Stimulated activated CD4-positive, alpha-beta T cell treated with anti-CD3 and anti-CD28 coated beads, Interleukin-12 subunit alpha, Interleukin-12 subunit beta, amount 100 ng/mL, for 48 hours (primary cell): ENCODE data around the gene FAIM2.

Experiments
- DNase-seq, 3 donors: peaks; one replicate each; pipeline ENCODE4 v3.0.0-alpha.2; 2020; ENCODE audit warnings: low read depth in 2 of 3, low spot score in 1 of 3

The FAIM2 gene

DNA sequence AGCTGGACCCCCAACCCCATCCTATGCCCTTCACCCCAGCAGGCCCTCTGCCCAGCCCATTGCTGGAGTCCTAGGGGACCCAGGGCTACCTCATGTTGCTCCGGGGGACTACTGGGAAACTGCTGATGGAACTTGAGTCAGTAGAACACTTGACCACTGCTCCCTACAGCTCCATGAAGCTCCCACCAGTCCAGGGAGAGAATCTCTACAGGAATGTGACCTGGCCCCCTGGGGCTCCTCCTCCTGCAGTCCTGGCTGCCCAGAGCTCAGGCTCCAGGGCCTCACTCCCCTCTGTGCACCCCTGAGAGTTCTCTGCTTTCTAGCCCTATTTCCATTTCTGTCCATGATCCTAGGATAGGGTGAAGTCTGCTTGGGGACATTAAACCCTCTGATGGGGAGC is 36.0 kb upstream of the FAIM2 start:
- no peak for DNase-seq

DNA sequence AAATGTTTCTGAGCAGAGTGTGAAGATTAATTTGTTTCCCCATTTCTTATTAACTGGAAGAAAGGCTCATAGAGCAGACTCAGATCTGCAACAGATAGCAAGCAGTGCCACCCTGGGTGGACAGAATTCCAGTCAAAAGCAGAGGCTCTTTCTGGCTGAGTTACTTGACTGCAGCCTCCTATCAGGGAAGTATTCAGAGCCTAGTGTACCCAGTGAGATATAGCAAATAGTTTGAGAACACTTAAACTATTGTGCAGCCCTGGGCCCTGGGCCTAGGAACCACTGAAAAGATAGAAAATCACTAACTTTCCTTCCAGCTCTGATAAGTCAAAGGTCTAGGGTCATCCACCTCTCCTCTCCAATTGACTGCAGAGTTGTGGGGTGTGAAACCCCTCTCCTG is 35.6 kb upstream of the FAIM2 start:
- DNase-seq: no peak

DNA sequence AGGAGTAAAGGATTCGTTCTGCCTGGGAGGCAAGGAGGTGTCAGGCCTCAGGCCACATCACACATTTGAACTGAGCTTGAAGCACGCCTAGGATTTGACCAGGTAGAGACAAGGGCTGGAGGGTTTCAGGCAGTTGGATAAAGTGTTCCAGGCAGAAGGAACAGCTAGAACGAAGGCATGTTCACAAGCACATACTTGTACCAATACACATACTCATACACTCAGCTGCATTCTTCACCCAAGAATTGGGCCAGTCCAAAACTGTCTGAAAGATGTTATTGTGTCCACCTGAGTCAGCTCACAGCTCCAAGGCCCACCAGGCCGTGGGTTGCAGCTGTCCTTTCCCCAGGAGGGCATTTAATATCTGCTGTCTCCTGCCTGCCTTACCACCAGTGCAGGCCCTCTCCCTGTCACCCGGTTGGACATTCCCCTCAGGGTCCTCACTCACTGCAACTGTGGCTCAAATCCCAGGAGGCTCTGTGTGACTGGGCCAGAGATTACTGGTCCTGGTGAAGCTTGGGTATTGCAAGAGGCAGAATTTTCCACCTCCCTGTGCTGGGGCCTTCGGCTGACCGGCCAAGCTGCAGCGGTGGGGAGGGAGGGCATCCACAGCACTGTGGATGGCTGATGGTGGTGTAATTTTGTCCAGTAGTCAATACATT is 34.1 kb upstream of the FAIM2 start:
- DNase-seq: no peak

DNA sequence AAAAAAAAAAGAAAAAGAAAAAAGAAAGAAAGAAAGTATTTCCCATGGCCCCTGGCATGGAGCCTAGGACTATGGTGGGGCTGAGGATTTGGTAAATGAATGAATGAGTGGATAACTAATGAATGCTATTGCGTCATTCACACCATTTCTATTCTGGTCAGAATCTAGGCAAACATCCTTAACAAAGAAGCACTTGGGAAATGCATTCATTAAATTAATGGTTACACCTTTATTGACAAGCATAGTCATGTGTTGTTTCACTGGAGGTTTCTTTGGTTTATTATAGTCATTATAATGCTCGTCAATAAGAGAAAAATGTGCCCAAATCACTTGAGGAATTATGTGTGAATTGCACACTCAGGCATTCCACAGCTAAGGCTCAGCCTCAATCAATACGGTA is 33.2 kb upstream of the FAIM2 start:
- no peak for DNase-seq

DNA sequence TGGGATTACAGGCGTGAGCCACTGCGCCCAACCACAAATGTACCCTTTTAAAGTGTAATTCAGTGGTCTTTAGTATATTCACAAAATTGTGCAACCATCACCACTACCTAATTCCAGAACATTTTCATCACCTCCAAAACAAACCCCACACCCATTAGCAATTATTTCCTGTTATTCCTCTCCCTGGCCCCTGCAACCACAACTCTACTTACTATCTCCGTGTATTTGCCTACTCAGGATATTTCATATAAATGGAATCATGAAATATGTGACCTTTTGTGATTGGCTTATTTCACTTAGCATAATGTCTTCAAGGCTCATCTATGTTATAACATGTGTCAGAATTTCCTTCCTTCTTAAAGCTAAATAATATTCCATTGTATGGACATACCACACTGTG is 30.8 kb upstream of the FAIM2 start:
- DNase-seq: no peak

DNA sequence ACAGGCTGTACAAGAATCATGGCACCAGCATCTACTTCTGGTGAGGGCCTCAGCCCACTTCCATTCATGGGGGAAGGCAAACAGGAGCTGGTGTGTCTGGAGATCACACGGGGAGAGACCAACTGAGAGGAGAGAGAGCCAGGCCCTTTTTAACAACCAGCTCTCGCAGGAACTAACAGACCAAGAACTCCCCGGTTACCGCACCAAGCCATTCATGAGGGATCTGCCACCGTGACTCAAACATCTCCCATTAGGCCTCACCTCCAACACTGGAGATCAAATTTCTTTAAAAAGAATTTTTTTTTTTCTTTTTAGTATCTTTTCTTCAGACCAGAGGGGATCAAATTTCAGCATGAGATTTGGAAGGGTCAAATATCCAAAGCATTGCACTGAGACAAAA is 30.1 kb upstream of the FAIM2 start:
- DNase-seq: no peak

DNA sequence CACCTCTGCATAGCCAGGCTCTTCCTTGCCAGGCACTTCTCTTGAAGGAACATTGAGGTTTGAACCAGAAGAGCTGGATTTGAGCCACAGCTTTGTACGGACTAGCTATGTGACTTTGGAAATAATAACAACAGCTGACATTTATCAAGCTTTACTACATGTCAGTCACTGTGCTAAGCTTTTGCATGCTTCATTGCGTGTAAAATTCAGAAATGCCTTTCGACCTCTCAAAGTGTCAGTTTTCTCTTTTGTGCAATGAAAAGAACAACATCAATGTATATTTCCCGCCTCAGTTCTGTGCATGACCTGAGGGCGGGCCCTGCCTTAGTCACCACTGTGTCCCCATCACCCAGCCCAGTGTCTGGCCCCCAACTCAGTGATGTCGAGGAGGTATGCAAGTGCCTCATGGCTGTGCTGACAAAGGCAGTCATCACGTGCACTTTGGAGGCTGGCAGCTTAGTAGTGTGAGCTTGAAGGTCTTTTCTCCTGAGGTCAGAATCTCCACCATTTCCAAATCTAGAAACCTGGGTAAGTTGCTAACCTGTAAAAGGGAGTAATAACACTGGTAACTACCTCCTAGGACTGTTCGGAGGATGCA is 28.9 kb upstream of the FAIM2 start:
- DNase-seq: no peak

DNA sequence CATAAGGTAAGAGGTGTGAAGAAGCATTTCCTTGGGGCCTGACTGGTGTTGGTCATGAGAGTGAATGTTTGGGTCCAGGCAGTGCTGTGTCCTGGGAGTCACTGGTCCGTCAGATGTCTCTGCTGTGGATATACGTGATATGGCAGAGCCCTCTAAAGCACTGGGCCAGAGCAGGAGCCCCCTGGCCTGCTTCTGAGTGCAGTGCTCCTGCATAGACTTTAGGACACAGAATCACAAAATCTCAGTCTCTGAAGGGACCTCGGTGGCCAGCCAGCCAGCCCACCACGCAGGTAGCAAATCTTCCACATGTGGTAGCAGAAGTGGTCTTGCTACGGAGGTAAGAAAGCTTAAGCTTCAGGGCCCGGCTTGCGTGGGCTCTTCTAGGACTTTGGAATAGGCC is 28.3 kb upstream of the FAIM2 start:
- no peak for DNase-seq

DNA sequence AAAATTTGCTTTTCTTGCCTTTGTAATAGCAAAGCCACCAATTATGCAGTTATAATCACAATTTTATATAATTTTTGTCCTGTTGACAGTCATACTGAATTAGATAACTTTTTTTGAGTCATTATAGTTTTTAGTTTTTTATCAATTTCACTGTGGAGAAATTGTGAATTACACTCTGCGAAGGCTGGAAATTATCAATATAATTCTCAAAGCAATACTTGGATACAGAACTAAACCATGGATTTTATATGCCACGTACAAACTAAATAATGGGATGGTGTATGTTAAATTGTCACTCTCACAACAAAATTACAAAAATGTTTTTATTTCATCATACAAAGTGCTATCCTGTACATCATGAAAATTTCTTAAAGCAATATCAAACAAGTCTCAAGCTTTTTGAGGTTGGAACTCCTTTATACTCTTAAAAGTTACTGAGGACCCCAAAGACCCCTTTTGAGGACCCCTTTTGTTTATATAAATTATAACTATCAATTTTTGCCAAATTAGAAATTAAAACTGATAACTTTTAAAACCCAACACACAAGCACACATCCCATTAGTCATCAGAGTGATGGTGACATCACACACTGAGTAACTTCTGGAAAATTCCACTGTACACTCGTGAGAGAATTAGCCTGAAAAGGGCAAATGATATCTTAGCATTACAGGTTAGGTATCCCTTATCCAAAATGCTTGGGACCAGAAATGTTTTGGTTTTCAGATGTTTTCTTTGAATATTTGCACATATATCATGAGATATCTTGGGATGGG is 27.0 kb upstream of the FAIM2 start:
- DNase-seq: no peak

DNA sequence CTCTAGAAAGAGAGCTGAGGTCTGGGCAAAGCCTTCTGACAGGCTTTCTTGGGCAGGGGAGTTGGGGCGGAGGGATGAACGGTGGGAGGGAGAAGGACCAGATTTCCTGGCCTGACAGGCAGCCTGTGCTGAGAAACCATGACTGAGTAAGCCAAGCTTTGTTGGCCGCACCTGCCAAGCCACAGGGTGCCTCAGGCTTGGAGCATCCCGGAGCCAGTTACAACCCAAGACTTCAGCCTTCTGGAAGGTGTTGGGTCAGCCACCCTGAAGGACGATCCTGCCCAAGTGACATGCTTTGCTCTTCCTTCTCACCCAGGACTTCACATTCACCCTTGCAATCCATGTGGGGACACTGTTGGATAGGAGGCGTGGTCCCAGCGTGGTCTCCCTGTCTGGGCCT is 25.9 kb upstream of the FAIM2 start:
- DNase-seq: no peak

DNA sequence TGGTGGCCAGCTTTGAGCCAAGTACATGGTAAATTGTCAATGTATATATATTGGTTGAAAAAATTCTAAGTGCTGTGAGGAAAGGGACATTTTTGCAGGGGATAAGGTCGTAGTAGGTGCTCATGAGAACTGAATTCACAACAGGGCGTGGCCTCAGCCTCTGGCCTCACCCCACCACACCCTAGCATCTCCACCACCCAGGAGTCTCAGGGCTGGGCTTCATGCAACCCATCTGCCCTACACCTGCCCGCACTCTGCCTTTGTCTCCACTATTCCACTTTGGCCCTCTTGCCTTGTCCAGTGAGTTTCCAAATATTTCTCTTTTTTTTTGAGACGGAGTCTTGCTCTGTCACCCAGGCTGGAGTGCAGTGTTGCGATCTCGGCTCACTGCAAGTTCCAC is 24.8 kb upstream of the FAIM2 start:
- DNase-seq: no peak

DNA sequence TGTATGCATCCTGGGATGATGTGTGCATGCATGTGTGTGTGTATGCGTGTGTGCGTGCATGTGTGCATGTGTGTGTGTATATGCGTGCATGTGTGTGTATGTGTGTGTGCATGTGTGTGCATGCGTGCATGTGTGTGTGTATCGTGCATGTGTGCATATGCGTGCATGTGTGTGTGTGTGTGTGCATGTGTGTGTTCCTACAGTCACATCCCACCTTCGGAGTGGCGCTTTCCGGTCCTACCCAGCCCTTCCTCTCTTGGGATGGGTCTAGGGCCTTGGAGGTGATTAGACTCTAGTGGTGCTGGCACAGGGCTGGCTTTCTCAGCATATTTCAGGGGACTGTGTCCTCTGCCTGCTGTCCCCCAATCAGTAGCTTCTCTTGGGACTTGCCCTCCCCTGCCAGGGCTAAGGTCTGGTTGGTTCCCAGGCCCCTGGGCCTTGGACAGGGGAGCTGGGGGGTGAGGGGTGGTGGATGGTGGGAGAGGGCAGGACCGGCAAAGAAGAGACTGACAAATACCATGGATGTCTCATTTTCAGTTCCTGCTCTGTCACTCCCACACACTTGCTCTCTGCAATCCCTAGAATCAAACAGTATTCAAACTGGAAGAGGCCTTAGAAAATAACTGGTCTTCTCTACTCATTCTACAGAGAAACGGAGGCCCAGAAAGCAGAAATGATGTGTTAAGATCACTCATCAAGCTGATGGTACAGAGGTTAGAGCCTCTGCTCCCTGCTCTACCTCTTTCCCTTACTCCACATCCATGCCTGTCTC is 21.9 kb upstream of the FAIM2 start:
- no peak for DNase-seq

DNA sequence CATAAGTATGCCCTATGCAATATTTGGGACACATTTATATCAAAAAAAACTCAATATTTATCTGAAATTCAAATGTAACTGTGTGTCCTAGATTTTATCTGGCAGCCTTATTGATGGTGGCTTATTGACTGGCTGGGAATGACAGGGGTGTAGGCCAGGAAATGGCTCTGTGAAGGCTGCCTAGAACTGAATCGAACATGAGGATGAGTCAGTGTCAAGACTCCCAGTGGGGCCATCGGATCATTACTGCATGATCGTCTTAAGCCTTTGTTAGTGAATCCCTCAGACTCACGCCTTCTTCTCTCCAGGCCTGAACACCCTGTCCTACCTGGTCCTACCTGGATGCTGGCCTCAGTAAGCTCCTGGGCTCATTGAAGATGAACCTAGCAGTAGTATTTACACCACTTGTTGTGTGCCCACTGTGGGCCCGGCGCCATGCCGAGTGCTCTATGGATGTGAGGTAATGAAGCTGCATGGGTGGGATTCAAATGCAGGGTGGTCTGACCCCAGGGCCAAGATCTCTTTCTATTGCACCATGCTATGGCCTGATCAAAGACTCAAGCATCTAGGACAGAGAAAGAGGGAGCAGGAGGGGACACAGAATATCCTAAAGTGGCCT is 21.0 kb upstream of the FAIM2 start:
- DNase-seq: no peak

DNA sequence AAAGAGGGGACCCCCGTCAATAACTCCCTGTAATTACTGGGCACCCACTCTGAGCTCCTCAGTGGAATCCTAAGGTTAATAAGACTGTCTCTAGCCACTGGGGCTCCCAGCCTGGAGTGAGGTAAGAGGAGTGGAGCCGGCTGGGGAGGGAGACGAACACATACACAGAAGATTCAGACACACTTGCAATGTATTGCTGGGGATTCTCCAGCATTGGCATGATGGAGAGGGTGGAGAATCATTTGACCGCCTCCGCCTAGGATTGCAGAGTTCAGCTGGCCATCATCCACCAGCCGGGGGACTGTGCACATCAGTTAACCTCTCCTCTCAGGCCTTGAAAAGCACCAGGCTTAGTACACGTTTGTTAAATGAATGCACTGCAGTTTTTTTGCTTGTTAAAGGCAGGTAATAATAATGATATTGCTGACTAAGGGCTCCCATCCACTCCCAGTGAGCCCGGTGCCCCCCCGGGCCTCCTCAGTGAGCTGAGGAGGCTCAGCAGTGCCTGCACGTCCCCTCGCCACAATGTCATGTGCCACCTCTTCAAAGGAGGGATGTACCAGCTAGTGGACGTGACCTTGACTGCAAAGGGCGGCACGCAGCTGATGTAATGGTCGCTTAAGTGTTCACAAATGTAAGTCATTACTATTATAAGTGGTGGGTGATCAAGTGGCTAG is 20.3 kb upstream of the FAIM2 start:
- DNase-seq: no peak

DNA sequence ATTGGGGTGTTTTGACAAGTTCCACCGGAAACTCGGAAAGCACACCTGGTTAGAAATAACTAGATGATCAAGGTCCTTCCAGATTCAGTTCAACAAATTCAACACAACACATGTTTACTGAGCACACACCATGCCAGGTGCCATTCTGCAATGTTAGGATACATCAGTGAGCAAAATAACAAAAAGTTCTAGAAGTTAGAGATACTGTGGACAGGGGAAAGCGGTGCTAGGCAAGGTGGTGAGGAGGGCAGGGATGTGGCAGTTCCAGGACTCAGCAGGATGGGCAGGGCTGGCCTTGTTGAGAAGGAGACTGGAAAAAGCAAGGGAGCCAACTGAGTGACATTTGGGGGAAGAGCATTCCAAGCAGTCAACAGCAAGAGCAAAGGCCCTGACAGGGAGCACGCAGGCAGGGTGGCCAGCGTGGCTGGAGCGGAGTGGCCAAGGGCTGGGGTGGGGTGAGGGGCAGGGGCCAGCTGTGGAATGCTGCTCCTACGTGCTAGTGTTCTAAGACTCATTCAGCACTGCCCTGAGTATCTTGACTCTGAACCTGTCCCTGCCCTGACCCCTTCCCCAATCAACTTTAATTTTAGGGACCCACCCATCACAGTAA is 19.4 kb upstream of the FAIM2 start:
- no peak for DNase-seq

DNA sequence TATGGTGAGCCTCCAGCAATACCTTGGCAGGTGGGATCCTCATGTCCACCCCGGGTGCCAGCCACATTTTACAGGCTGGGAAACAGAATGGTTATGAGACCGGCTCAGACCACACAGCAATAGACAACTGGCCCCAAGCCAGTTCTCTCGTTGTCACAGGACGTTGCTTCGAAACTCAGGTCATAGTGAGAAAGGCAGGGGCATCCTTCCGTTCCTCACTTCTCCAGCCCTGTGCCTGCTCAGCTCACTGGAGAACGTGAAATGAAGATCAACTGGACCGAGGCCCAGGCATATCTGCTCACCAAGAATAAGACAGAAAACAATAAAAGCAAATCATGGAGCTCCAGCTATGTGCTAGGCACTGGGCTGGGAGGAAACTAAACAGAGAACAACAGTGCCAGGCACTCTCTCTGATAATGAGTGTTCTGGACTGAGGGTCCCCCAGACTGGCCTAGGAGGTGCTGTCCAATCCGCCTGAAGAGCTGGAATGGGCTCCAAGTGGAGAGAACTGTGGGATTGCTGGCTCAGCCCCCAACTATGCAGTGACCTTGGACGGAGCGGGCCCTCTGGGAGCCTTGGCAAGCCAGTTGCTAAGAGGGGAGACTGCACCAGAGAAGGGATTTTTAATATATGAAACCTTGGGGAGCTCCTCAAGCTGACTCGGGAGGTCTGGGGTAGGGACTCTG is 18.8 kb upstream of the FAIM2 start:
- DNase-seq: no peak

DNA sequence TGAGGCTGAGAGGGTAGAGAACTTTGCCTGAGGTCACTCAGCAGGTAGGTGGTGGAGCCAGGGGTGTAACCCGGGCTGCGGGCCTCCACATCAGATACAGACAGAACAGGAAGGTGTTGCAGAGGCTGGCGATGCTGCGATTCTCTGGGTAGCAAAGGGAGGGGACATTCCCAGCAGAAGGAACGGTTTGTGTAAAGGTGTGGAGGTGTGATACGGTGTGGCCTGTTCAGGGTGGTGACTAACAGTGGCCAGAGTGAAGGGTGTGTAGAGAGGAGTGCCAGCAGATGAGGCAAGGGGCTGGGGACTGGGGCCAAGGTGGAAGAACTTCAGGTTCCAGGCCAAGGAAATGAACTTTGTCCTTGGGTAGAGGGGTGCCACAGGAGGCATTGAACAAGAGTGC is 18.2 kb upstream of the FAIM2 start:
- no peak for DNase-seq

DNA sequence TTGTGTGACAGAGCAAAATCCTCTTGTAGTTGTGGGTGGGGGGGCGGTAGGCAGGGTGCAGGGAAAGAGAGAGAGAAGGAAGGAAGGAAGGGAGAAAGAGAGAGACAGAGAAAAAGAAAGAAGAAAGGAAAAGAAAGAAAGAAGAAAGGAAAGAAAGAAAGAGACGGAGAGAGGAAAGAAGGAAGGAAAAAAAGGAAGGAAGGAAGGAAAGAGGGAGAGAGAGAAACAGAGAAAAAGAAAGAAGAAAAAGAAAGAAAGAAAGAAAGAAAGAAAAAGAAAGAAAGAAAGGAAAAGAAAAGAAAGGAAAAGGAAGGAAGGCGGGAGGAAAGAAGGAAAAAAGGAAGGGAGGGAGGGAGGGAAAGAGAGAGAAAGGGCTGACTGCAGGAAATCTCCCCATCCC is 17.6 kb upstream of the FAIM2 start:
- no peak for DNase-seq

DNA sequence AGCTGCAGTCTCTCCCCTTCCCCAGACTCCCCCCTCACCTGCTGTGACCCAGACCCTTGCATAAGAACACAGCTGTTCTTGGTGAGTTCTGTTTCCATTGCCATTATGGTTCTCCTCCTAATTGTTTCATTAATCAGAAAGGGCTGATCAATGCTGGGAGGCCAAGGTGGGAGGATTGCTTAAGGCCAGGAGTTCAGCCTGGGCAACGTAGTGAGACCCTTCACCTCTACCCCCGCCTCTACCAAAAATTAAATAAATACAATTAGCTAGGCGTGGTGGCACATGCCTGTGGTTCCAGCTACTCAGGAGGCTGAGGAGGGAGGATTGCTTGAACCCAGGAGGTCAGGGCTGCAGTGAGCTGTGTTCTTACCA is 17.2 kb upstream of the FAIM2 start:
- no peak for DNase-seq
